PC-9 (cell line): Measurements from ENCODE around the gene CDKN2B-AS1. TPM values are rescaled to one million over a fixed set of nuclear protein-coding genes. Genes with fewer than 3 reads are reported as not detected.
A peak's percentile ranks its signal among the peaks of the same experiment; 100 is the strongest.

ENCODE experiments used
- BruUV-seq: library from RNA; stranded (reverse); fragments of 400-500 nt; replicated peaks from 2 replicates; lab custom pipeline; 2021; lab: Mats Ljungman, UMichigan
- CTCF ChIA-PET: fragments of 300-600 bp; sonication (Branson Sonifier 250); formaldehyde crosslinking; loops from one replicate; lab custom pipeline; 2022; ENCODE audit warnings: antibody characterized with exemption; lab: Charles Lee
- POLR2A ChIA-PET: fragments of 300-600 bp; sonication (Branson Sonifier 250); formaldehyde crosslinking; loops from one replicate; lab custom pipeline; 2022; ENCODE audit warnings: antibody characterized with exemption; ENCODE audit not compliant: unreplicated experiment; lab: Charles Lee
- DNase-seq, 2 experiments: peaks; one replicate each; pipeline versions ENCODE4 v3.0.0 to v3.0.0-alpha.2; 2015 to 2022; ENCODE audit warnings: mixed read lengths in 1 of 2
- H2AFZ ChIP-seq: fragments of 200-600 bp; sonication (generic); 2 replicates; pipeline ENCODE4 v1.8.1; 2017; ENCODE audit warnings: antibody characterized with exemption
- H3F3A ChIP-seq: fragments of 200-600 bp; sonication (generic); 2 replicates; pipeline ENCODE4 v1.8.1; 2017; ENCODE audit warnings: antibody characterized with exemption, mild to moderate bottlenecking, low read depth; ENCODE audit not compliant: insufficient read depth
- H3K27ac ChIP-seq: fragments of 200-600 bp; sonication (generic); 2 replicates; pipeline ENCODE4 v1.6.1; 2016; ENCODE audit warnings: mixed run types
- H3K27me3 ChIP-seq: fragments of 200-600 bp; sonication (generic); 2 replicates; pipeline ENCODE4 v1.6.1; 2016; ENCODE audit warnings: low read depth, mixed run types; ENCODE audit not compliant: insufficient read depth
- H3K36me3 ChIP-seq: fragments of 200-600 bp; sonication (generic); 2 replicates; pipeline ENCODE4 v1.6.1; 2016; ENCODE audit warnings: low read depth, mixed run types
- H3K4me1 ChIP-seq: fragments of 200-600 bp; sonication (generic); replicated peaks from 2 replicates; pipeline ENCODE4 v1.6.1; 2016; ENCODE audit warnings: mixed run types; ENCODE audit not compliant: insufficient read depth
- H3K4me2 ChIP-seq: fragments of 200-600 bp; sonication (generic); 2 replicates; pipeline ENCODE4 v1.6.1; 2017; ENCODE audit warnings: mixed run types
- H3K4me3 ChIP-seq: fragments of 200-600 bp; sonication (generic); 2 replicates; pipeline ENCODE4 v1.6.1; 2016; ENCODE audit warnings: mixed run types
- H3K79me2 ChIP-seq: fragments of 200-600 bp; sonication (generic); 2 replicates; pipeline ENCODE4 v1.6.1; 2017; ENCODE audit warnings: low read depth, mixed run types
- H3K9me2 ChIP-seq: fragments of 200-600 bp; sonication (generic); 2 replicates; pipeline ENCODE4 v1.8.1; 2017; ENCODE audit warnings: mild to moderate bottlenecking; ENCODE audit not compliant: insufficient read depth
- H3K9me3 ChIP-seq: fragments of 200-600 bp; sonication (generic); 2 replicates; pipeline ENCODE4 v1.8.1; 2016; ENCODE audit warnings: low read depth; ENCODE audit not compliant: insufficient read depth
- H4K20me1 ChIP-seq: fragments of 200-600 bp; sonication (generic); 2 replicates; pipeline ENCODE4 v1.8.1; 2017; ENCODE audit not compliant: insufficient read depth
- EZH2 ChIP-seq: fragments of 200-600 bp; sonication (generic); IDR thresholded peaks from 2 replicates; pipeline ENCODE4 v1.8.0; 2017; ENCODE audit warnings: antibody characterized with exemption, low read depth
- intact Hi-C: fragments of 100-400 bp; cut with micrococcal nuclease; formaldehyde crosslinking; loops from one replicate; pipeline ENCODE4 v1.10.0; 2022; ENCODE audit not compliant: unreplicated experiment
- total RNA-seq: library from RNA; stranded (reverse); gene quantifications from 2 replicates; pipeline ENCODE4 v1.2.3, GENCODE V29; 2021
- TF ChIP-seq, protein P1 (sequence below): fragments of 200-600 bp; sonication (generic); conservative IDR thresholded peaks from 2 replicates; pipeline ENCODE4 v1.6.1; 2017; ENCODE audit warnings: mixed run types, antibody characterized with exemption, mild to moderate bottlenecking, moderate library complexity

CDKN2B-AS1 gene
- total RNA-seq, 1 experiment from 2014 or later = 11.6 TPM

GRCh38 chr9:22157828-22158227 lies 163.2 kb downstream of the CDKN2B-AS1 start:
- CTCF ChIA-PET = no interaction called here
- DNase-seq = no peak
- H2AFZ ChIP-seq = peak overlapping the region; percentile 63; the same call in 1 of the 2 replicates
- peaks cover 29% of the 10 kb centered on the region for H3F3A ChIP-seq
- H3K4me1 ChIP-seq = peaks cover 55% of the 10 kb centered on the region
- TF ChIP-seq, protein P1, sequence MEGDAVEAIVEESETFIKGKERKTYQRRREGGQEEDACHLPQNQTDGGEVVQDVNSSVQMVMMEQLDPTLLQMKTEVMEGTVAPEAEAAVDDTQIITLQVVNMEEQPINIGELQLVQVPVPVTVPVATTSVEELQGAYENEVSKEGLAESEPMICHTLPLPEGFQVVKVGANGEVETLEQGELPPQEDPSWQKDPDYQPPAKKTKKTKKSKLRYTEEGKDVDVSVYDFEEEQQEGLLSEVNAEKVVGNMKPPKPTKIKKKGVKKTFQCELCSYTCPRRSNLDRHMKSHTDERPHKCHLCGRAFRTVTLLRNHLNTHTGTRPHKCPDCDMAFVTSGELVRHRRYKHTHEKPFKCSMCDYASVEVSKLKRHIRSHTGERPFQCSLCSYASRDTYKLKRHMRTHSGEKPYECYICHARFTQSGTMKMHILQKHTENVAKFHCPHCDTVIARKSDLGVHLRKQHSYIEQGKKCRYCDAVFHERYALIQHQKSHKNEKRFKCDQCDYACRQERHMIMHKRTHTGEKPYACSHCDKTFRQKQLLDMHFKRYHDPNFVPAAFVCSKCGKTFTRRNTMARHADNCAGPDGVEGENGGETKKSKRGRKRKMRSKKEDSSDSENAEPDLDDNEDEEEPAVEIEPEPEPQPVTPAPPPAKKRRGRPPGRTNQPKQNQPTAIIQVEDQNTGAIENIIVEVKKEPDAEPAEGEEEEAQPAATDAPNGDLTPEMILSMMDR = no peak
- TF ChIP-seq EZH2 = no peak
- no peaks in the 10 kb centered on the region for H3K79me2 ChIP-seq
- H3K27ac ChIP-seq = peak overlapping the region; percentile 99
- no peaks in the 10 kb centered on the region for H4K20me1 ChIP-seq
- H3K9me3 ChIP-seq = no peaks in the 10 kb centered on the region
- intact Hi-C loops = loop anchor here (2.0 to 5.0 kb wide), 4 partner anchors 54 to 79 kb away; no protein-coding TSS in a partner anchor
- H3K36me3 ChIP-seq = no peaks in the 10 kb centered on the region
- no peaks in the 10 kb centered on the region for H3K9me2 ChIP-seq
- no peaks in the 10 kb centered on the region for H3K27me3 ChIP-seq
- peak overlapping the region; percentile 59 for H3K4me2 ChIP-seq
- TSS peak; percentile 25 for BruUV-seq
- POLR2A ChIA-PET = interaction anchor here (0.7 kb wide), 1 partner anchor 60 kb away, joined by 4 read pairs; no protein-coding TSS in a partner anchor
- peak overlapping the region; percentile 16; the same call in 1 of the 2 replicates for H3K4me3 ChIP-seq

DNA sequence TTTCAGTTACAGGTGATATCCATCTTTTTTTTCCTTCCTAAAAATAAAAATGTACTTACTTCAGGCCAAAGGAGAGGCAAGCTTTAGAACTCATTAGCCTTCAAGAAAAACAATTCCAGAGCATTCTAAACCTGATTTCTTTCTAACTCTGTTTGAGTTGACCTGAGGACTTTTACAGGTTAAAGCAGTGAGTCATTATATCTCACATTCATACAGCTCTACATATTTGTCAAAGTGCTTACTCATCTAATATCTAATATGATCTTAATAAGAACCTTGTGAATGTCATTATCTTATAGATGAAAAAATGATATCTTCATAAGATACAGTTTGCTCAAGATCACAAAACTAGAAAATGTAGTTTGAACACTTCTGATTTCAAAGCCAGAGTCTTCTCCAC lies 163.7 kb downstream of the CDKN2B-AS1 start:
- H3K4me1 ChIP-seq = peaks cover 50% of the 10 kb centered on the region
- H2AFZ ChIP-seq = peak overlapping the region; percentile 63; the same call in 1 of the 2 replicates
- ChIA-PET POLR2A (interaction anchor here (0.7 kb wide), 2 partner anchors 59 to 302 kb away, joined by 4 to 6 read pairs; no protein-coding TSS in a partner anchor), CTCF (interaction anchor here (0.6 kb wide), 1 partner anchor 186 kb away, joined by 3 read pairs; no protein-coding TSS in a partner anchor)
- no TSS peak for BruUV-seq
- peaks cover 29% of the 10 kb centered on the region for H3F3A ChIP-seq
- H3K36me3 ChIP-seq = no peaks in the 10 kb centered on the region
- H3K9me2 ChIP-seq = no peaks in the 10 kb centered on the region
- intact Hi-C loops = loop anchor here (2.0 to 5.0 kb wide), 4 partner anchors 54 to 79 kb away; no protein-coding TSS in a partner anchor
- H3K79me2 ChIP-seq = no peaks in the 10 kb centered on the region
- H4K20me1 ChIP-seq = no peaks in the 10 kb centered on the region
- peak overlapping the region; percentile 59 for H3K4me2 ChIP-seq
- DNase-seq = peak in 1 of 2 experiments; percentile 72
- H3K4me3 ChIP-seq = peak overlapping the region; percentile 16; the same call in 1 of the 2 replicates
- H3K27ac ChIP-seq = peak overlapping the region; percentile 99
- no peaks in the 10 kb centered on the region for H3K27me3 ChIP-seq
- TF ChIP-seq, protein P1 = no peak
- no peak for TF ChIP-seq EZH2
- H3K9me3 ChIP-seq = no peaks in the 10 kb centered on the region

DNA sequence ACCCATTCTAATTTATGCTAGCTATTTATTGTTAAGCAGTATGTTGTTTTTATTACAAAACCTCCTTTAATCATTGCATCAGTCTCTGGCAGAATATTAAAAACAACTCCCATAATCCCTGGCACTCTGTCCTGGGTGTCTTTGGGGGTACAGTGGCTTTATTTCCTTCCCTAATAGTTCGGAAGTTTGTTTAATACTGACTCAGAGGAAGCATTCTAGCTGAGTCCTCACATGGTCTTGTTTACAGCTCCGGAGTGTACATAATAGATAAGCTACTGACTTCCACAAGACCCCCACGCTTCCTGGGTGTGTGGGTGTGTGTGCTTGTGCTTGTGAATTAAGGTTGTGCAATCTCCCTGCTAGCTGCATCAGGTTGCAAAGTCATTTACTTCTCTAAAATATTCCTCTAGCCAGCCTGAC lies 164.3 kb downstream of the CDKN2B-AS1 start:
- intact Hi-C loops = loop anchor here (2.0 to 5.0 kb wide), 4 partner anchors 53 to 78 kb away; no protein-coding TSS in a partner anchor

More for the DNA sequence above, 164.3 kb downstream of the CDKN2B-AS1 start:
- no peaks in the 10 kb centered on the region for H4K20me1 ChIP-seq
- no peaks in the 10 kb centered on the region for H3K9me3 ChIP-seq
- POLR2A ChIA-PET = interaction anchor here (0.7 kb wide), 2 partner anchors 52 to 302 kb away, joined by 5 to 6 read pairs; no protein-coding TSS in a partner anchor
- H3K4me1 ChIP-seq = peaks cover 47% of the 10 kb centered on the region
- H3K4me3 ChIP-seq = no peak overlapping the region
- no peaks in the 10 kb centered on the region for H3K27me3 ChIP-seq
- peak overlapping the region; percentile 99 for H3K27ac ChIP-seq
- H3F3A ChIP-seq = peaks cover 29% of the 10 kb centered on the region
- no peak overlapping the region for H2AFZ ChIP-seq
- DNase-seq = peak; percentile 41 to 96
- no peaks in the 10 kb centered on the region for H3K79me2 ChIP-seq
- TF ChIP-seq, protein P1 = no peak
- TF ChIP-seq EZH2 = no peak
- no TSS peak for BruUV-seq
- H3K4me2 ChIP-seq = peak overlapping the region; percentile 59
- no peaks in the 10 kb centered on the region for H3K9me2 ChIP-seq
- CTCF ChIA-PET = interaction anchor here (0.6 to 0.7 kb wide), 2 partner anchors 75 to 187 kb away, joined by 3 to 5 read pairs; no protein-coding TSS in a partner anchor
- no peaks in the 10 kb centered on the region for H3K36me3 ChIP-seq
